ENCODE results near the gene PSMB7.

PSMB7 gene

DNA sequence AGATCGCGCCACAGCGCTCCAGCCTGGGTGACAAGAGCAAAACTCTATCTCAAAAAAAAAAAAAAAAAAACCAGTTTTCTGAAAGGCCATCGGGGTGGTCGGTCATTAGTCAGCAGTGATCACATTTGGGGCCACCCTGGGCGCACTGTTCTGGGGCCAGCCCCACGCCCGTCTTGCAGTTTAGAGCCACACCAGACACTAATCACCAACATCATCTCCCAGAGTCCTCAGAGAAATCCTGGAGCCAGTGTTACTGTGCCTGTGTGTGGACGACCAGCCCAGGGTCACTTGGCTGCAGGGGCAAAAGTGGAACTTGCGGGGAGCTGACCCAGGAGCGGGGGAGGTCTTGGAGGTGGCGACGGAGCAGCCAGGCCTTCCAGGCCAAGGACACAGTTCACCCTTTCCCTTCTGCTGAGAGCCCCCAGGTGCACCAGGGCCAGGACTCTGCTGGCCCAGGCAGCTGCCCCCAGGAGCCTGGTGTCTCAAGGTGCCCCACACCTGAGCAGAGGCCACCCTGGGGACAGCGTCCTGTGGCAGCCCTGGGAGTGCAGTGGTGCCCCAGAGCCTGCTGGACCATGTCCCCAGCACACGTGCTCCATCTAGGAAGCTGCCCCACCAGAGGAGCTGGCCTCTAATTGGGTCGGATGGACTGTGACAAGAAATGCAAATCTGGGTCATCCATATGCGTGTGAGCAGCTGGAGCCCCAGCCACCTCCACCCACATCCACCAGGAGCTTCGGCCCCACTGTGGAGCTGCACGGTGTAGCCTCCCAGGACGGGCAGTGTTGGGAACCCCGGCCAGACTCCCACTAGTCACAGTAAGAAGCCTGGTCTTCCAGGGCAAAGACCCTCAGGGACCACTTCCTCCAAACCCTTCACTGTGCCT is 106.4 kb downstream of the PSMB7 start:
- no peak overlapping the region for H3K4me2 ChIP-seq (ENCODE audit: low read length)
- no peak overlapping the region for H3K4me3 ChIP-seq (ENCODE audit: low read length)
- no peak overlapping the region for H3K27ac ChIP-seq (ENCODE audit: low read length)
- TF ChIP-seq EZH2phosphoT487 (IDR thresholded peaks at IDR 0.05; ENCODE audit: low read depth): no peak
- TF ChIP-seq, protein P1, sequence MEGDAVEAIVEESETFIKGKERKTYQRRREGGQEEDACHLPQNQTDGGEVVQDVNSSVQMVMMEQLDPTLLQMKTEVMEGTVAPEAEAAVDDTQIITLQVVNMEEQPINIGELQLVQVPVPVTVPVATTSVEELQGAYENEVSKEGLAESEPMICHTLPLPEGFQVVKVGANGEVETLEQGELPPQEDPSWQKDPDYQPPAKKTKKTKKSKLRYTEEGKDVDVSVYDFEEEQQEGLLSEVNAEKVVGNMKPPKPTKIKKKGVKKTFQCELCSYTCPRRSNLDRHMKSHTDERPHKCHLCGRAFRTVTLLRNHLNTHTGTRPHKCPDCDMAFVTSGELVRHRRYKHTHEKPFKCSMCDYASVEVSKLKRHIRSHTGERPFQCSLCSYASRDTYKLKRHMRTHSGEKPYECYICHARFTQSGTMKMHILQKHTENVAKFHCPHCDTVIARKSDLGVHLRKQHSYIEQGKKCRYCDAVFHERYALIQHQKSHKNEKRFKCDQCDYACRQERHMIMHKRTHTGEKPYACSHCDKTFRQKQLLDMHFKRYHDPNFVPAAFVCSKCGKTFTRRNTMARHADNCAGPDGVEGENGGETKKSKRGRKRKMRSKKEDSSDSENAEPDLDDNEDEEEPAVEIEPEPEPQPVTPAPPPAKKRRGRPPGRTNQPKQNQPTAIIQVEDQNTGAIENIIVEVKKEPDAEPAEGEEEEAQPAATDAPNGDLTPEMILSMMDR (IDR thresholded peaks at IDR 0.05; ENCODE audit: low read depth, low read length): no peak
- H2AFZ ChIP-seq (ENCODE audit: low read depth, low read length): no peak overlapping the region
- peaks cover 92% of the 10 kb centered on the region for H4K20me1 ChIP-seq (ENCODE audit: insufficient read depth, low read length)
- no peaks in the 10 kb centered on the region for H3K4me1 ChIP-seq (ENCODE audit: low read length)
- no peaks in the 10 kb centered on the region for H3K9me3 ChIP-seq (ENCODE audit: insufficient read depth, low read length)
- peaks cover 79% of the 10 kb centered on the region for H3K79me2 ChIP-seq (ENCODE audit: low read length)
- H3K9ac ChIP-seq (ENCODE audit: low read length): no peak overlapping the region
- peaks cover 67% of the 10 kb centered on the region for H3K36me3 ChIP-seq (replicated peaks; ENCODE audit: low read depth, low read length)
- H3K27me3 ChIP-seq (ENCODE audit: low read depth, low read length): no peaks in the 10 kb centered on the region

DNA sequence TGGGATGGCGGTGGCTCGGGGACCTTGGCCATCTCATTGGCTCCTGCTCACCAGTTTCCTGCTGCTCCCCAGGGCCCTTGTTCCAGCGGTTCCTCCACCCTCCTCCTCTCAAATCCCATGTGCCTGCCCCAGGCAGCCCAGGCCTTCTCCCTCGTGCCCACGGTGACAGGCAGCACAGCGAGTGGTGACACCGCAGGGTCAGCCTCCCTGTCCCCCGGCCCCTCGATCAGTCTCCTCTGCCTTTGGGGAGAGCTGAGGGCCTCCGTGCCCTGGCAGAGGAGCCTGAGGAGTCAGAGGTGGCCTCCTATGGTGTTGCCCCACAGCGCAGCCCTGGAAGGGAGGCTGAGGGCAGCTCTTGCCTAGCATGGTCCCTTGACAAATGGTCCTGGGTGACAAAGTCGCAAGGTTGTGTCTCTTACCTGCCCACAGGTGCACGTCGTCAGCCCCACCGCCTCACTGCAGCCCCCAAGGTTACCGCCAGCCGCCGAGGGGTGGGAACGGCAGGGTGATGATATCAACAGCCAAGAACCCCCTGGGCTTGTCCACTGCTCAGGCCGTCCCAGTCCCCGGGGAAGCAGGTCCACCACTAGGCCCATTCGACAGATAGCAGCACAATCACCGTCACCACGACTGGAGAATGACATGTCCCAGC is 107.7 kb downstream of the PSMB7 start:
- Histone ChIP-seq H3K79me2 (ENCODE audit: low read length) (peaks cover 89% of the 10 kb centered on the region), H3K9ac (ENCODE audit: low read length) (no peak overlapping the region), H3K27ac (ENCODE audit: low read length) (no peak overlapping the region)

DNA sequence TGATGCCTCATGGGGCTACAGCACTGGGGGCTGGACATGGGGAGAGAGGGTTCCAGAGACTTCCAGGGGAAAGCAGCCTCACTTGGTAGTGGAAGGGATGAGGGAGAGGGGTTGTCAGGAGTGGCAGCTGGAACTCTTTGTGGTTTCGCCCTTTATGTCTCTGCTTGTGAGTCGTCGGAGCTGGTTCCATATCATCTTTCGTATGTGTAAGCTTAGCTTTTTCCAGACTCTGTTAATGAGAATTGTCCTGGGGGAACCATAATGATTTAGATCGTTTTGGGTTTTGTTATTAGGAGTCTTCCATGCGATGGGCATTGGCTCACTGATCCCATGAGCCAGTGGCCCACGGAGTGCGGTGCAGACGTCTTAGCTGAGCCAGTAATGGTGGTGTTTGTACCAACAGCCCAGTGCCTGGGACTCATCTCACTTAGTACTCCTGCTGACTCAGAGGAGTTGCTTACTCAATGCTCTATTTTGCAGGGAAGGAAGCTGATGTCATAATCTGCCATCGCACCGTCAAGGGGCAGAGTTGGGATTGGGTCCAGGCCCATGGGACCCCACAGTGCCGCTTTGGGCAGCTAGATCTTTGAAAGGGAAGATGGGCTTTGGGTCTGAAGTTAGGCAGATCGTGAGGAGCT is 109.0 kb downstream of the PSMB7 start:
- H3K79me2 ChIP-seq (ENCODE audit: low read length): peaks cover 95% of the 10 kb centered on the region
- peaks cover 97% of the 10 kb centered on the region for H4K20me1 ChIP-seq (ENCODE audit: insufficient read depth, low read length)
- TF ChIP-seq EZH2phosphoT487 (IDR thresholded peaks at IDR 0.05; ENCODE audit: low read depth): no peak
- TF ChIP-seq, protein P1 (IDR thresholded peaks at IDR 0.05; ENCODE audit: low read depth, low read length): no peak
- H3K4me2 ChIP-seq (ENCODE audit: low read length): no peak overlapping the region
- no peaks in the 10 kb centered on the region for H3K27me3 ChIP-seq (ENCODE audit: low read depth, low read length)
- peaks cover 75% of the 10 kb centered on the region for H3K36me3 ChIP-seq (replicated peaks; ENCODE audit: low read depth, low read length)
- no peak overlapping the region for H2AFZ ChIP-seq (ENCODE audit: low read depth, low read length)
- H3K4me3 ChIP-seq (ENCODE audit: low read length): no peak overlapping the region
- no peaks in the 10 kb centered on the region for H3K9me3 ChIP-seq (ENCODE audit: insufficient read depth, low read length)
- H3K27ac ChIP-seq (ENCODE audit: low read length): no peak overlapping the region
- no peak overlapping the region for H3K9ac ChIP-seq (ENCODE audit: low read length)
- no peaks in the 10 kb centered on the region for H3K4me1 ChIP-seq (ENCODE audit: low read length)

More for the DNA sequence above, 107.7 kb downstream of the PSMB7 start:
- H3K4me3 ChIP-seq (ENCODE audit: low read length): no peak overlapping the region
- no peak for TF ChIP-seq EZH2phosphoT487 (IDR thresholded peaks at IDR 0.05; ENCODE audit: low read depth)
- TF ChIP-seq, protein P1 (IDR thresholded peaks at IDR 0.05; ENCODE audit: low read depth, low read length): no peak
- no peaks in the 10 kb centered on the region for H3K9me3 ChIP-seq (ENCODE audit: insufficient read depth, low read length)
- H4K20me1 ChIP-seq (ENCODE audit: insufficient read depth, low read length): peaks cover 95% of the 10 kb centered on the region
- no peak overlapping the region for H2AFZ ChIP-seq (ENCODE audit: low read depth, low read length)
- no peaks in the 10 kb centered on the region for H3K27me3 ChIP-seq (ENCODE audit: low read depth, low read length)
- no peaks in the 10 kb centered on the region for H3K4me1 ChIP-seq (ENCODE audit: low read length)
- no peak overlapping the region for H3K4me2 ChIP-seq (ENCODE audit: low read length)
- H3K36me3 ChIP-seq (replicated peaks; ENCODE audit: low read depth, low read length): peaks cover 70% of the 10 kb centered on the region

GRCh38 chr9:124304285-124304684 is 111.0 kb downstream of the PSMB7 start:
- H3K27me3 ChIP-seq (ENCODE audit: low read depth, low read length): no peaks in the 10 kb centered on the region
- peaks cover 97% of the 10 kb centered on the region for H4K20me1 ChIP-seq (ENCODE audit: insufficient read depth, low read length)
- no peak overlapping the region for H3K4me3 ChIP-seq (ENCODE audit: low read length)
- no peak overlapping the region for H3K4me2 ChIP-seq (ENCODE audit: low read length)
- no peak overlapping the region for H3K27ac ChIP-seq (ENCODE audit: low read length)
- no peaks in the 10 kb centered on the region for H3K9me3 ChIP-seq (ENCODE audit: insufficient read depth, low read length)
- no peak overlapping the region for H2AFZ ChIP-seq (ENCODE audit: low read depth, low read length)
- peaks cover 58% of the 10 kb centered on the region for H3K36me3 ChIP-seq (replicated peaks; ENCODE audit: low read depth, low read length)
- TF ChIP-seq, protein P1 (IDR thresholded peaks at IDR 0.05; ENCODE audit: low read depth, low read length): no peak
- no peak for TF ChIP-seq EZH2phosphoT487 (IDR thresholded peaks at IDR 0.05; ENCODE audit: low read depth)
- H3K4me1 ChIP-seq (ENCODE audit: low read length): no peaks in the 10 kb centered on the region
- peaks cover 95% of the 10 kb centered on the region for H3K79me2 ChIP-seq (ENCODE audit: low read length)
- no peak overlapping the region for H3K9ac ChIP-seq (ENCODE audit: low read length)
